Activated CD8-positive, alpha-beta memory T cell treated with anti-CD3 and anti-CD28 coated beads for 36 hours (primary cell): Measurements from ENCODE around the gene ACAD11. TPM values are rescaled to one million over a fixed set of nuclear protein-coding genes. Genes with fewer than 3 reads are reported as not detected.
"Not testable (repeated sequence)": the region's sequence is repeated elsewhere in the genome, so short reads cannot be mapped to it uniquely, and the experiment has no call there.

Experiments used
- CTCF ChIA-PET: fragments of 350-600 bp; sonication (Branson Sonifier 250); formaldehyde crosslinking; loops from one replicate; lab custom pipeline; 2021; ENCODE audit warnings: antibody characterized with exemption; lab: Charles Lee
- POLR2A ChIA-PET: fragments of 350-600 bp; sonication (Branson Sonifier 250); formaldehyde crosslinking; loops from one replicate; lab custom pipeline; 2021; ENCODE audit warnings: antibody characterized with exemption; lab: Charles Lee
- total RNA-seq, 2 experiments: library from RNA; stranded (reverse); gene quantifications; one replicate each; pipeline ENCODE4 v1.2.3, GENCODE V29; 2021

Gene ACAD11
- total RNA-seq, 2 experiments from 2014 or later, result 10.9 to 11.1 TPM

DNA sequence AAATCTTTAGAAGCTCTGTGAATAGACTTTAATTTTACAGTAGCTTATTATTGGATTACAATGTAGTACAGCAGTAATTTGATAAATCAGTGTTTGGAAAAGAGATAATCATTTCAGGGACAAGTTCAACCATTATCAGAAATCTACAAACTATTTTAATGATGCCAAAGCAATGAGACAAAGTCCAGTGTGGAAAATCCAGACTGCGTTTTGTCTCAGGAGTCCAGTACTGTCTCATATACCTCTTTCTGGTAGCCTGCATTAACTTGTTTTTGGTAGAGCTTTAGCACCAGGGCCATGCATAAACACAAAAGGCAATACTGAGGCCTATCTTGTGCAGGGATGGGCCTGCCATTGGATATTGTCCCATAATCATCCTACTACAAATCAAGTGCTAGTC, 42.8 kb downstream of the ACAD11 start:
- CTCF ChIA-PET, result interaction anchor here (0.8 kb wide), 1 partner anchor 82 kb away, joined by 3 read pairs; no protein-coding TSS in a partner anchor
- POLR2A ChIA-PET, result no interaction called here

DNA sequence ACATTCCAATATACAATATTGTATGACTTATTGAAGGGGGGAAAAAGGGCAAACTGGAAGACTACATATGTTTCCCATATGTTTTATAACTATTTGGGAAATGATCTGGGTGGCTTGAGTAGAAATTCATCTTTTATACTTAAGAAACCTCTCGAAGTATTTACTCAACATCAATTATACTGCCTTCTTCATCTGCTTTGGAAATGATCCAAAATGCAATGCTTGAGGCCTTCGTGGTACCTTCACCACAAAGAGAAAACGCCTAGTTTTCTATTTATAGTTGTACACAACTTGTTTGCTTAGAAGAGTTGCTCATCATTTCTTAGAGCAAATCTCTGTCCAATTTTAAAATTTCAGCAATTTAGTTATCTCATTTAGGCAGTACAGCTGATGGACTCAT, 43.7 kb downstream of the ACAD11 start:
- ChIA-PET POLR2A (no interaction called here), CTCF (interaction anchor here (0.8 kb wide), 1 partner anchor 81 kb away, joined by 3 read pairs; no protein-coding TSS in a partner anchor)

DNA sequence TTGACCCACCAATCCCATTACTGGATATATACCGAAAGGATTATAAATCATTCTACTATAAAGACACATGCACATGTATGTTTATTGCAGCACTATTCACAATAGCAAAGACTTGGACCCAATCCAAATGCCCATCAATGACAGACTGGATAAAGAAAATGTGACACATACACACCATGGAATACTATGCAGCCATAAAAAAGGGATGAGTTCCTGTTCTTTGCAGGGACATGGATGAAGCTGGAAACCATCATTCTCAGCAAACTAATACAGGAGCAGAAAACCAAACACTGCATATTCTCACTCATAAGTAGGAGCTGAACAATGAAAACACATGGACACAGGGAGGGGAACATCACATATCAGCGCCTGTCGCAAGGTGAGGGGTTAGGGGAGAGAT, 44.3 kb downstream of the ACAD11 start:
- POLR2A ChIA-PET, CTCF ChIA-PET: not testable (repeated sequence)

DNA sequence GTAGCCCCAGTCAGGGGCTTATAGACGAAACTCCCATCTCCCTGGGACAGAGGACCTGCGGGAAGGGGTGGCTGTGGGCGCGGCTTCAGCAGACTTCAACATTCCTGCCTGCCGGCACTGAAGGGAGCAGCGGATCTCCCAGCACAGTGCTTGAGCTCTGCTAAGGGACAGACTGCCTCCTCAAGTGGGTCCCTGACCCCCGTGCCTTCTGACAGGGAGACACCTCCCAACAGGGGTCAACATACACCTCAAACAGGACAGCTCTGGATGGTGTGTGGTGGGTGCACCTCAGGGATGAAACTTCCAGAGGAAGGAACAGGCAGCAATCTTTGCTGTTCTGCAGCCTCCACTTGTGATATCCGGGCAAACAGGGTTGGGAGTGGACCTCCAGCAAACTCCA, 53.0 kb downstream of the ACAD11 start:
- POLR2A ChIA-PET, CTCF ChIA-PET: not testable (repeated sequence)

DNA sequence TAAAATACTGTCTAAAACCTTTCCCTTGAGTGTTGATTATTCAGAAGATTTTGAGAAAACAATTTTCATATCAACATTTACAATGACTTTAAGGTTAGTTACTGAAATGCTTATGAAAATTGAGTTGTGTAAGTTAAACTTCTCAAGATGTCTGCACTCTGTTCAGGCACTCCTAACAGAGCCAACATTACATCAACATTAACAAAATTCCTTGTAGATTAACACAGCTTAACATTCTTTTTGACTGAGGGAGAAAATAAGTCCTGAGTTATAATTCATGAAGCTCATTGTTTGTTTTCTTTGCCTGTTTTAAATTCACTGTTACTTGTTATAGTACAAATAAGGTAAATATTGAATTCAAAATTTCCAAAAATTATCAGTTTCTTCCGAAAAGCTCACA, 53.5 kb downstream of the ACAD11 start:
- ChIA-PET CTCF (no interaction called here), POLR2A (no interaction called here)

DNA sequence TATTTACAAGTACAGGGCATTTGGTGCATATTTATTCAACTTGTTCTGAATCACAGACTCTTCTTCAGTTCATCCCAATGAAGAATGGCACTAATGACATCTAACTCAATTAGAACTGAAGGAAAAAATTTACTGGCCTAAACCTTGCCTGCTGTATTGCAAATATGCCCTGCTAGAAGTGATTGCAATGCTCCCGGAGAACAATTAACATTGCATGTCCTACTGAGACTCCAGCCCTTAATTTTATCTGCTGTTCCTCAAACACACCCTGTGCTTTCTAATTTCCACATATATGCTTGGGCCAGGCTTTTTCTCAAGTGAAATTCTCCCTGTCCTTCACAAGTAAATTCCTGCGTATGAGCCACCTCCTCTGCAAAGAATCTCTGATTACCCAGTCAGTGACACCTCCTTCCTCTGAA, 54.2 kb downstream of the ACAD11 start:
- ChIA-PET POLR2A (no interaction called here), CTCF (no interaction called here)

DNA sequence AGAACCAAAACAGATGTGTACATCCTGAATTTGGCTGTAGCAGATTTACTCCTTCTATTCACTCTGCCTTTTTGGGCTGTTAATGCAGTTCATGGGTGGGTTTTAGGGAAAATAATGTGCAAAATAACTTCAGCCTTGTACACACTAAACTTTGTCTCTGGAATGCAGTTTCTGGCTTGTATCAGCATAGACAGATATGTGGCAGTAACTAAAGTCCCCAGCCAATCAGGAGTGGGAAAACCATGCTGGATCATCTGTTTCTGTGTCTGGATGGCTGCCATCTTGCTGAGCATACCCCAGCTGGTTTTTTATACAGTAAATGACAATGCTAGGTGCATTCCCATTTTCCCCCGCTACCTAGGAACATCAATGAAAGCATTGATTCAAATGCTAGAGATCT, 59.0 kb downstream of the ACAD11 start:
- POLR2A ChIA-PET, CTCF ChIA-PET: not testable (repeated sequence)

DNA sequence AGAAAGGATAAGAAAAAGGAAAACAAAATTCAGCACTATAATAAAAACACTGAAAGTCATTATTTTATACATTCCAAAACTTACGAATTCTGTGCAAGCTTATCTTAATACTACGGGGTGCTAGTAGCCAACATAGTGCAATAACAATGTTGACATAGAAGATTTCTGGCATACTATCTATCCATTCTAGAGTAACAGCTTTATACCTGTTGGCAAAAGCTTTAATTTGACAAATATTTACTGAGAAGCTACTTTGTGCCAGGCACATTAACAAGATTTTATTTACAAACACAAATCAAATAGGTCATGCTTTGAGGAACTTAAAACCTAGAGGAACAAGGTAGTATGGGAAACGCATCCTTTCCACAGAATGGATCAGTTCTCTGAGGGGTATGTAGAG, 61.4 kb downstream of the ACAD11 start:
- POLR2A ChIA-PET, result no interaction called here
- CTCF ChIA-PET, result no interaction called here

DNA sequence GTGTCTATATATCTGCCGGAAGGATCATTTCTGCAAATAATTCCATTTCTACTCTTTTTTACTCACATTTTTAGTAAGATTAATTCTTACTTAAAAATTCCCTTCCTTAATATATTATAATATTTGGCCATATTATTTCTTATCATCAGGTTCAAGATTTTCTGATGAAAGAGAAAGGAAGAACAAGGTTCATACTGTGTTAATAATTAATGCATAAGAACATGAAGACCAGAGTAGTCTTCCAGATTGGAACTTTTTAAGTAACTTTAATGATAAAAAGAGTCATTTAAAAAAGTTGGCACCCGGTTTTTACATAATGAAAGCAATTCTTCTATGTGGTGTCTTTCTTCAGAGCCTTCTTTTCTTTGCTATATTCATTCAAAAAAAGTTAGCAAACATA, 61.9 kb downstream of the ACAD11 start:
- POLR2A ChIA-PET, result no interaction called here
- CTCF ChIA-PET, result no interaction called here

DNA sequence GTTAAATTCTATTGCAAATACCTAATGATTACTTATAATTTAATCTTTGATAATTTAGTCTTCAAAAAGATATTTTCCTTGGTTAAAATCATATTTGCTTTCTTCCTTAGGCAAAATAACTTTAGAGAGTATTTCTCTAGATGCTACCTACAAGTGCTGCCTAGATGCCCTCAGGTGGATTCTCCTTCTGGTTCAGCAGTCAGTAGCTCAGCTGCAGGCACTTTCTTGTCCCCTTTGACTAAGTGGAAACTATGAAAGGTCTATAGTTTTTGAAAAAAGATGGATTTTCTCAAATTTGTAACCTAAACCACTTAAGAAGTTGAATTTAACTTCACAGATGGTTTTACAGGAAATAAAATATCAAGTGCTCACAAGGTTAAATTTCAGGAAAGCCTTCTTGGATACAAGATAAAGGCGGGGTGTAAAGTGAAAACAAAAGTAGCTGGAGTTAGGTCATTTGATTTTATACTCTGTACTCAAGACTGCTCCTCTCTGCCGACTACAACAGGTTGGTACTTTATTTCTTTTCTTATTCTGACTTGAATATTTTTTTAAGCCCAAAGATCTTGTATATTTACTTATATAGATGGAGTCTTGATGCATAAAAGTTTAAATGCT, 62.7 kb downstream of the ACAD11 start, which contains the start of gene ACKR4:
Gene ACKR4, plus strand, starts transcription at position 455 of the 618 bp plus-strand sequence. CDS start 3,128 bp downstream, outside the sequence.
- ChIA-PET POLR2A (no interaction called here), CTCF (no interaction called here)

DNA sequence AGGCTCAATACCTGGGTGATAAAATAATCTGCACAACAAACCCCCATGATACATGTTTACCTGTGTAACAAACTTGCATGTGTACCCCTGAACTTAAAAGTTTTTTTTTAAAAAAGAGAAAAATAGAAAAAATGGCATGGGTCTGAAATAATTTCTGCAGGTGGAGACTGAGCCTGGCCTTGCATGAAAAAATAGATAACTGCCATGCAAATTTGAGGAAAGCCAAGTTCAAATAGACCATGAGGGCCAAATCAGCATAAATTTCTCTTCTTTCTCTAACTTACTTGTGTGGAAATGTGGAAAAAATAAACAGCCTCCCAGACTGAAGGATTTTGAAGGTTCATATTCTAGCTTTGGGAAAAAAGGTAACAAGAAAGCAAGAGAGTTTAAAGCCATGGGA, 63.3 kb downstream of the ACAD11 start:
- ChIA-PET POLR2A (no interaction called here), CTCF (no interaction called here)

DNA sequence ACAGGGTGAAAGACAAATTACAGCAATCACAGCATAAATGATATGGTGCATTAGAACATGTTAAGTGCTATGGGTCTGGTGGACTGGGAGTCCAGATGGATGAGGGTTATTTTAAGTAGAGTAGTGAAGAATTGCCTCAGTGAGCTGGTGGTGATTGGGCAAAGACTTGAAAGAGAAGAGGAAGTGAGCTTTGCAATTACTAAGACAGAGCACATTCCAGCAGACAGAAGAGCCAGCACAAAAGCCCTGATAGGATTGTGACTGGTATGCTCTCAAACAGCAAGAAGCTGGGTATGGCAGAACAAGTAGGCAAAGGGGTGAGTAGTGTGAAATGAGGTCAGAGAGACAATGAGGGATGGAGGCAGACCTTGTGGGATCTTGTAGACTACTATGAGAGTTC, 64.6 kb downstream of the ACAD11 start:
- POLR2A ChIA-PET, result no interaction called here
- CTCF ChIA-PET, result no interaction called here

DNA sequence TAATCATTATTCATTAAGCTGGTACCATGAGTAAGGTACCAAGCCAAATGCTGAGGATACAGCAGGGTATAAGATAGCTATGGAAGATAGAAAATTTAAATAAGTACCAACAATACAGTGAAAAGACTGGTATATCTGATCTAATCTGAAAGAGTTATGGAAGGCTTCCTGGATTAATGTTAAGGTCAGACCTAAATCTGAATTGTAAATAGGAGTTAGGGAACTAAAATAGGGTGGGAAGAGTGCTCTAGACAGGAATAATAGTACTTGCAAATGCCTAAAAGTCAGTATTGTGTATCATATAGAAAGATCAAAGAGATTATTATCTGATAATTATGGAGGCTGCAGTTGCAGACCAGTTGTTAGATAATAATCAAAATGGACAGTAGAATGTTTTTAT, 65.1 kb downstream of the ACAD11 start:
- ChIA-PET CTCF (no interaction called here), POLR2A (no interaction called here)

DNA sequence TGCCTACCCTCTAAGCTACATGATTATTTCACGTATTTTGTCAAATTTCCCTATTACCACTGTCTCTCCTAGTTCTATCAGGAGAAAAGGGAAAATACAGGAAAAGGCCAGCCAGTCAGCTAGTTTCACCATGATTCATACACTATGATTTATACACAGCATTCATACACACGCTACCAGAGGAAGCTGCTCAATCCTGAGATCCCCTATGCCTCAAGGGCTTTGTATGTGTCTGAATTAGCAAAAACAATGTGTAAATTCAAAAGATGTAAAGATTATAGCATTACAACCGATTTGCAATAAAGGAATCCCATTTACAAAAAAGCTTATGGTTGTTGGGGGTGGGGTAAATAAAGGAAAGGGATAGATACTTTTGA, 65.7 kb downstream of the ACAD11 start:
- ChIA-PET POLR2A (no interaction called here), CTCF (no interaction called here)

DNA sequence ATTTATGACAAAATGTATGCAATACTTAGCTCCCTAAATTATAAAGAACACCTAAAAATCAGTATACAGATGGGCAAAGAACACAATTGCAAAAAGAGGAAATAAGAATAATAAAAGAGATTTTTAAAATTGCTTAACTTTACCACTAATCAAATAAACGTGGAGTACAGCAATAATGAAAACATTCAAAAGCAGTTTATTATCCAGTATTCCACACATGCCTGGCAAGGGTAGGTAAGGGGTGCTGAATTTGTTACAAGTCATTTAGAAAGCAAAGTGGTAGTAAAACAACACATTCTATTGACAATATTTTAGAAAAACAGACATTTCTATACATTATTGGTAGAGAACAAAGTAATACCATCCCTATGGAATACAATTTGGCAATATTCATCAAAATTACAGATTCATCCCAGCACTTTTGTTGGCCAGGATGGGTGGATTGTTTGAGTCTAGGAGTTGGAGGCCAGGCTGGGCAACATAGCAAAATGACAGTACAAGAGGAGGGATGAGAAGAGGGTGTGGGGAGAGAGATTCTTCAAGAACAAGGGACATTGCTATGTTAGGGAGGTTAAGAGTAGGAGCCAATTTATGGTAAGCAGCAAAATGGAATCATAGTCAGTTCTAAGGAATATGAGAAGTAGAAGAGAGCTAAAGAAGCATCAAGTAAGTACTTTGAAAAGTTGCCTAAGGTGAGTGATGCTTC, 66.2 kb downstream of the ACAD11 start:
- ChIA-PET CTCF (no interaction called here), POLR2A (no interaction called here)

DNA sequence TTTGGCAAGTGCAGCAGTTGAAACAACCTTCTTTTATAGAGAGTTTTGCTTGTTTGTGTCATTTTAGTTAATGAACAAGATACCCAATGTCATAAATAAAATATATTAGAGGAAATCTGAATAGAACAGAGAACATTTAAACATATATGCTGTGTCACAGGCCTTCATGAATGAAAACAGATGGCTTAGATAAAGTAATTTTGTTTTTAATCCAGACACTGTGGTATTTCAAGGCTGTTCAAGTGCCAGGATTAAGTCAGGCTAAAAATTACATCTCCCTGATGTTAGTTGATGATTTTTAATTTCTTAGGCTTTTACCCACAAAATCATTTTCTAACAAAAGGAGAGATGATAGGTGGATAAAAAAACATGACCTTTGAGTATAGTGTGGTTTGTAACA, 67.4 kb downstream of the ACAD11 start:
- ChIA-PET CTCF (no interaction called here), POLR2A (no interaction called here)

DNA sequence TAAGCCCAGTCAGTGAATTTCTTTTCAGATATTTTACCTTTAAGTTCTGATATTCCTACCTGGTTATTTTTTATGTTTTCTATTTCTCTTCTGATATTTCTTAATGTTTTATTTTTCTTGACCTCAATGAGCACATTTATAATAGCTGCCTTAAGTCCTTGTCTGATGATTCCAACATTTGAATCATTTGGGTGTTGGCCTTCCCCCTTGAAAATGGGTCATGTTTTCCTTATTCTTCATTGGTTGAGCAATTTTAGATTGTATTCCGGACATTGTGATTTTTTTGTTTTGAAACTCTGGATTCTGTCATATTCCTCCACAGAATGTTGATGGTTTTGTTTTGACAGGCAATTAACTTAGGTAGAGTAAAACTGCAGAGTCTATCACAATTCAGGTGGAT, 72.2 kb downstream of the ACAD11 start:
- POLR2A ChIA-PET, result no interaction called here
- CTCF ChIA-PET, result interaction anchor here (1.2 kb wide), 1 partner anchor 54 kb away, joined by 3 read pairs; no protein-coding TSS in a partner anchor

DNA sequence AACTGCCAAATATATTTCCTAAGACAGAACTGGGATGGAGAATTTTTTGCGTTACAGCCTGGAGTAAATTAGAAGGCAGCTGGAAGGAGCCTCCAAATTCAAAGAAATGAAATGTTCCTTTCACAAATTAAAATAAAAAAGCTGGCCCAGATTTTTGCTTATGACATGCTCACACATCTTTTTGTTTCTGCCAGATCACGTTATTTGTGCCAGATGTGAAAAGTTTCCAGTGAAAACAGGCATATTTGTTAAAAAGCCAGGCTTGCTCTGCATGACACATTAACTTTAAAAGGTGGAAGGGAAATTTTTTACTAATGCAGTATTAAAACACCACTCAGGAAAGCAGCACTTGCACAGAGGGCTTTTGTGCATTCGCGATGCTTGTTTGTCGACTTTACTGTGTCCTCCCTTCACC, 85.8 kb downstream of the ACAD11 start:
- ChIA-PET CTCF (no interaction called here), POLR2A (no interaction called here)

DNA sequence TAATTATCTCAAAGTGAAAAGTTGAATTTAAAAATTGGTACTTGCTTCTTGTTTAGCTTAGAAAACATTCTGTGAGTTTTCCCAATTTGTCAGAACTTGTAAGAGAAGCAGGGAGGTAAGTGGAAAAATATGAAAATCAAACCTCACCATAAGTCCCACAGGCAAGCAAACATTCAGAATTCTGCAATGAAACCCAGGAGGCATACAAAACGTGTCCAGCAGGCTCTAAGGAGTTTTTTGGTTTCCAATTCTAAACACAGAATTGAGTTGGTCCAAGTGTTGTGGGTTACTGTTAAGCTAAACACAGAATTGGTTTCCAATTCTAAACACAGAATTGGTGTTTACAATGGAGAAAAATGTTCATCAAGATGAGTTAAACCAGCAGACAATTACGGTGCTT, 89.6 kb downstream of the ACAD11 start:
- POLR2A ChIA-PET, result no interaction called here
- CTCF ChIA-PET, result interaction anchor here (0.9 kb wide), 1 partner anchor 12 kb away, joined by 3 read pairs; no protein-coding TSS in a partner anchor

DNA sequence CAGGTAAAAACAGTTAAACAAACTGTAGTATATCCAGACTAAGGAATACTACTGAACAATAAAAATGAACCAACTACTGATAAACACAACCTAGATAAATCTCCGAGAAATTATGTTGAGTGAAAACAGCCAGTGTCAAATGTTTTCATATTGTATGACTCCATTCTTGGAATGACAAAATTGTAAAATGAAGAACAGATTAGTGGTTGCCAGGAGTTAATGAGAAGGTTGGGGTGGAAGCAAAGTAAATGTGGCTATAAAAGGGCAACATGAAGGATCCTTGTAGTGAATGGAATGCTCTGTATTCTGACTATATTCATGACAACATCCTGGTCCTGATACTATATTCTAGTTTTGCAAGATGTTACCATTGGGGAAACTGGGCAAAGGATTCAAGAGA, 90.0 kb downstream of the ACAD11 start:
- ChIA-PET CTCF (interaction anchor here (0.9 kb wide), 1 partner anchor 11 kb away, joined by 3 read pairs; no protein-coding TSS in a partner anchor), POLR2A (interaction anchor here (1.6 kb wide), 1 partner anchor 19 kb away, joined by 4 read pairs; no protein-coding TSS in a partner anchor)

DNA sequence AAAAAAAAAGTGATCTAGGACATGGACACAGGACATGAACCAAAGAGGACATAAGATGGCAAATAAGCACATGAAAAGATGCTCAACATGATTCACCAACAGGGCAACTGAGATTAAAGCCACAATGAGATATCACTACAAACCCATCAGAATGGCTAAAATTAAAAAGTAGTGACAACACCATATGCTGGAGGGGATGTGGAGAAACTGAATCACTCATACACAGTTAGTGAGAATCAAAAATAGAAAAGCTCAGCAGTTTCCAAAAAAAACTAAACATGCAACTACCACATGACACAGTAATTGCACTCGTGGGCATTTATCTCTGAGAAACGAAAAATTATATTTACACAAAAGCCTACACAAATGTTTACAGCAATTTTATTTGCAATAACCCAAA, 90.5 kb downstream of the ACAD11 start:
- CTCF ChIA-PET, result interaction anchor here (0.9 kb wide), 1 partner anchor 11 kb away, joined by 3 read pairs; no protein-coding TSS in a partner anchor
- POLR2A ChIA-PET, result interaction anchor here (1.6 kb wide), 1 partner anchor 18 kb away, joined by 4 read pairs; no protein-coding TSS in a partner anchor
